ENCODE results near the gene STIMATE. TPM values are rescaled to one million over a fixed set of nuclear protein-coding genes. Genes with fewer than 3 reads are reported as not detected.

Gene STIMATE
- total RNA-seq, 1 donor from 2014 or later, result 7.9 TPM

DNA sequence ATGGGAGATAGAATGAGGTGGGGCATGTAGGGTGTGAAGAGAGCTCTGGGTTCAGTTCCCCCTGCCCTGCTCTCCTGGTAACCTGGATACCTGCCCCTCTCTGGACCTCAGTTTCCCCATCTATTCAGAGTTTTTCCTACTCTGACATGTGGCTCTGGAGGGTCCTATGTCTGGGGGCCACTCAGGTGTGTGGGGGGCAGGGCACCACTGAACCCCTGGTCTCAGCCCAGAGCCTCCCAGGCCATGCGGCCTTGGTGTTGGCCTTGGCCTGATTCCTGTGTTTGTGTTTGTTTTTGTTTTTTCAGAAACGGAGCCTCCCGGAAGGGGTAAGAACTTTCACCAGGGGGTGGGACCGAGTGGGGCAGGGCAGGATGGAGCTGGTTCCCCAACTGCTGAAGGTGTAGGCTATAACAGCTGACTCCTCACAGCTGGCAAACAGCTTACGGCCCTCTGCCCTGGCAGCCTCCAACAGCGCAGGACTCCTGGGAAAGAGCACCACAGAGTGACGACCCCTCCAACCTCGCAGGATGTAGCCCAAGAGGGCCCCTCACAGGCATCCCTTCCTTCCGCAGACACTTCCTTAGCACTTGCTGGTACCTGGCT lies 101.9 kb downstream of the STIMATE start:
- TF ChIP-seq, protein P1, sequence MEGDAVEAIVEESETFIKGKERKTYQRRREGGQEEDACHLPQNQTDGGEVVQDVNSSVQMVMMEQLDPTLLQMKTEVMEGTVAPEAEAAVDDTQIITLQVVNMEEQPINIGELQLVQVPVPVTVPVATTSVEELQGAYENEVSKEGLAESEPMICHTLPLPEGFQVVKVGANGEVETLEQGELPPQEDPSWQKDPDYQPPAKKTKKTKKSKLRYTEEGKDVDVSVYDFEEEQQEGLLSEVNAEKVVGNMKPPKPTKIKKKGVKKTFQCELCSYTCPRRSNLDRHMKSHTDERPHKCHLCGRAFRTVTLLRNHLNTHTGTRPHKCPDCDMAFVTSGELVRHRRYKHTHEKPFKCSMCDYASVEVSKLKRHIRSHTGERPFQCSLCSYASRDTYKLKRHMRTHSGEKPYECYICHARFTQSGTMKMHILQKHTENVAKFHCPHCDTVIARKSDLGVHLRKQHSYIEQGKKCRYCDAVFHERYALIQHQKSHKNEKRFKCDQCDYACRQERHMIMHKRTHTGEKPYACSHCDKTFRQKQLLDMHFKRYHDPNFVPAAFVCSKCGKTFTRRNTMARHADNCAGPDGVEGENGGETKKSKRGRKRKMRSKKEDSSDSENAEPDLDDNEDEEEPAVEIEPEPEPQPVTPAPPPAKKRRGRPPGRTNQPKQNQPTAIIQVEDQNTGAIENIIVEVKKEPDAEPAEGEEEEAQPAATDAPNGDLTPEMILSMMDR (IDR thresholded peaks at IDR 0.05; ENCODE audit: insufficient read depth, low read length, severe bottlenecking), result no peak
- FAIRE-seq, result no peak

DNA sequence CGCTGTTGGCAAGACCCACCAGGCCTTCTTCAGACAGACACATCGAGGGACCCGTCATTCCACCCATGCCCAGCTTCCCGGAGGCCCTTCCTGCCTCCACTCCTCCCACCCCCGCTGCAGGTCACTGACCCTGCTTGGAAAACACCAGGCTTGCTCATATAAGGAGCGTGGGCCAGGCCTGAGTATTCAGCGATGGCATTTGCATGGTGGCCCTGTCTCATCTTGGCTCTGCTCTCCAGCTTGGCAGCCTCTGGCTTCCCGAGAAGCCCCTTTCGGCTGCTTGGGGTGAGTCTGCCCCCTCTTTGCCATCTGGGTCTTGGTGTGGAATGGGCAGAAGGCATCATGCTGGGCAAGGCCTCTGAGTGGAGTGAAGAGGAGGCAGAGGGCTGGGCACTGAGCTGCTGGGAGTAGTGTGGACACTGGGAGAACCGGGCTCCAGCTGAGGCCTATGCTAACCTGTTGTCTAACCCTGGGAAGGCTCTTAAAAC lies 102.7 kb downstream of the STIMATE start, which contains the start of gene ITIH3:
Gene ITIH3 (plus strand): TSS at position 185 of the 488 bp plus-strand sequence. CDS start 8 bp downstream, at position 193.
- no peak for FAIRE-seq
- H3K4me3 ChIP-seq (ENCODE audit: low read depth, low read length), result no peak within 1 kb of the TSS
- TF ChIP-seq, protein P1 (IDR thresholded peaks at IDR 0.05; ENCODE audit: insufficient read depth, low read length, severe bottlenecking), result no peak
- no peak for DNase-seq (ENCODE audit: low read depth)
- no peaks in the 10 kb centered on the region for H3K36me3 ChIP-seq (ENCODE audit: control insufficient read depth, insufficient read depth, low read length)
- H3K27me3 ChIP-seq (ENCODE audit: control insufficient read depth, insufficient read depth, low read length), result peaks cover 3% of the 10 kb centered on the region

More for the DNA sequence above, 101.9 kb downstream of the STIMATE start:
- Histone ChIP-seq H3K27me3 (ENCODE audit: control insufficient read depth, insufficient read depth, low read length) (peaks cover 3% of the 10 kb centered on the region), H3K36me3 (ENCODE audit: control insufficient read depth, insufficient read depth, low read length) (no peaks in the 10 kb centered on the region), H3K4me3 (ENCODE audit: low read depth, low read length) (no peak overlapping the region)
- DNase-seq (ENCODE audit: low read depth), result no peak

DNA sequence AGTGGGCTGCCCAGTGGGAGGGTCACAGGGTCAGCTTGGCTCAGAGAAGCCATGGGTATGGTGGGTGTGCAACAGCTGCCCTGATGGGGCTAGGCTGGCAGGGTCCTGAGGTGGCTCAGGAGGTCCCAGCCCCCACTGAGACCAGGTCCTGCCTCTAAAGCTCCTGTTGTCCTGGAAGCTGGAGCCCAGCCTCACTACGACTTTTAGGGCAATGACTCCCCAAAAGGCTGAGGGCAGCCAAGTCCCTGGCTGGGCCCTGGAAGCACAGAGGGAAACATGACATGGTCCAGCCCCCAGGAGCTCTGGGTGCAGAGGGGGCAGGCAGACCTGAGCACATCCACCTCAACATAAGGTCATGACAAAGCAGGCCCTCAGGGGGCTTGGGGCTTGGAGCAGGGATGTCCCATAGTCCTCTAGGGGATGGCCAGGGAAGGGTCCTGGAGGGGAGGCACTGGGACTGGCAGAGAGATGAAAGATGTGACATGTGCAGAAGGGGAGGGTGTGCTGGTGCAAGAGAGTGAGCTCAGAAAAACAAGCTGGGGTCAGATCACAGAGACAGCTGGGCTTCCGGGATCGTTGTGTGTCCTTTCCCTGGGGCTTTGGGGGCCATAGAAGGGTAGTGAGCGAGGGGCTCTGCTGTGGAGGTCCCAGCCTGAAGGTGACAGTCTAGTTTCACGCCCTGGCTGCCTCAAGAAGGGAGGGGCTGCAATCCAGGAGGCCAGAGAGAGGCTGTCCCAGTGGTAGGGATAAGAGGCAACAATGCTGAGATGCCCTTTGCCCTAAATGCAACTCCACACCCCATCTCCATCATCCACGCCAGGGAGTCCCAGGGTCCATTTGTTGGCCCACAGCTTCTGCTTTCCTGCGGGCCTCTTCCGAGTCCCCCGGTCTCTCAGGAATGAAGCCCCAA lies 103.4 kb downstream of the STIMATE start:
- TF ChIP-seq, protein P1 (IDR thresholded peaks at IDR 0.05; ENCODE audit: insufficient read depth, low read length, severe bottlenecking), result no peak
- FAIRE-seq (no peak), DNase-seq (ENCODE audit: low read depth) (no peak)
- peaks cover 3% of the 10 kb centered on the region for H3K27me3 ChIP-seq (ENCODE audit: control insufficient read depth, insufficient read depth, low read length)
- H3K36me3 ChIP-seq (ENCODE audit: control insufficient read depth, insufficient read depth, low read length), result no peaks in the 10 kb centered on the region
- no peak overlapping the region for H3K4me3 ChIP-seq (ENCODE audit: low read depth, low read length)

DNA sequence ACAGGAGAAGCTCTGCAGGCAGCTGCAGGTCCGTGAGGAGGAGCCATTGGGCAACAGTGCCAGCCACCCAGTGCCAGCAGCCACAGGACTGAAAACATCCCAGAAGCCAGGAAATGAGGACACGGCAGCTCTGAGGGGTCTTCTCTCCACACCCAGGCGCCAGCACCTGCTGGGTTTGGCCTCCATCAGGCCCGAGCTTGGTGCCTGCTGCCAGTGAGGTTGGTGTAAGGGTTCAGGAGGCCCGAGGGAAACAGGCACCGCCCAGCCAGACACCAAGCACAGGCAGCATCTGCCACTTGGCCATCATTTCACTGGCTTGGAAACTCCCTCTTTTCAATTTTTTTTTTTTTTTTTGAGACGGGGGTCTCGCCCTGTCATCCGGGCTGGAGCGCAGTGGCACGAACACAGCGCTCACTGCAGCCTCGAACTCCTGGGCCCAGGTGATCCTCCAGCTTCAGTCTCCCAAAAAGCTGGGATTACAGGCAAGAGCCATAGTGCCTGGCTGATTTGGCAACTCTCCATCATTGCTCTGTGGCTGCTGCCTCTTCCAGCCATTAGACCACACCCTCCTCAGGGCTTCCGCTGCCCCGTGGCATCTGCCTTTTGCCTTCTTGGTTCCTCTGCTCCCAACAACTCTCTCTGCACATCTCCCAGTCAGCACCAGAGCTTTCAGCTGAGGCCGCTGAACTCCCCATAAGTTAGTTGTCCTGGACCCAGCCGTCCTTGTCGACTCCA lies 104.2 kb downstream of the STIMATE start:
- H3K4me3 ChIP-seq (ENCODE audit: low read depth, low read length), result no peak overlapping the region
- DNase-seq (ENCODE audit: low read depth) (no peak), FAIRE-seq (no peak)
- H3K36me3 ChIP-seq (ENCODE audit: control insufficient read depth, insufficient read depth, low read length), result no peaks in the 10 kb centered on the region
- H3K27me3 ChIP-seq (ENCODE audit: control insufficient read depth, insufficient read depth, low read length), result peaks cover 3% of the 10 kb centered on the region
- TF ChIP-seq, protein P1 (IDR thresholded peaks at IDR 0.05; ENCODE audit: insufficient read depth, low read length, severe bottlenecking), result no peak

DNA sequence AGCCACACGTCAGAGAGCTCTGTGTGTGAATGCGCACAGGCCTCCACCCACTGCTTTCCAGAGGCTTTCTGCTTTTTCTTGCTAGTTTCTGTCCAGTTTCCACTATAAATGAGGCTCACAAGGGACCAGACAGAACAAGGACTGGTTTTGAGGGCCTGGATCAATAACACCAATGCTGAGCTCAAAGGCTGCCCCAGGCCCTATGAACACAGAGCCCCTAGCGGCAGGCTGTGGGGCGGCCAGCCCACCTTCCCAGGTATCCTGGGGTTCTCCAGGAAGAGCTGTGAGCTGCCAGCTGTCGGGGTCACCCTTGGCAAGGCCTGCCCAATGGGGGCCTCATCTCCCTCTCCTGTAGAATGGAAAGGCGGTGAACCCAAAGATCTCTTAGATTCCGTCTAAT lies 104.9 kb downstream of the STIMATE start:
- FAIRE-seq (no peak), DNase-seq (ENCODE audit: low read depth) (no peak)
- Histone ChIP-seq H3K27me3 (ENCODE audit: control insufficient read depth, insufficient read depth, low read length) (peaks cover 5% of the 10 kb centered on the region), H3K4me3 (ENCODE audit: low read depth, low read length) (no peak overlapping the region), H3K36me3 (ENCODE audit: control insufficient read depth, insufficient read depth, low read length) (no peaks in the 10 kb centered on the region)
- TF ChIP-seq, protein P1 (IDR thresholded peaks at IDR 0.05; ENCODE audit: insufficient read depth, low read length, severe bottlenecking), result peak; percentile 11
